Mesendoderm (in vitro differentiated cells): Measurements from ENCODE around the gene TJP2.
A peak's percentile ranks its signal among the peaks of the same experiment; 100 is the strongest.

Source experiments
- DNase-seq: peaks from one replicate; pipeline ENCODE4 v3.0.0; 2013
- H2AK5ac ChIP-seq: 2 replicates; pipeline ENCODE4 v1.6.1; 2013; ENCODE audit warnings: low read length, inconsistent platforms
- H2BK120ac ChIP-seq: 2 replicates; pipeline ENCODE4 v1.6.1; 2013; ENCODE audit warnings: low read depth, mild to moderate bottlenecking, low read length, moderate library complexity, mixed read lengths
- H2BK15ac ChIP-seq: replicated peaks from 2 replicates; pipeline ENCODE4 v1.6.1; 2013; ENCODE audit warnings: low read depth, mild to moderate bottlenecking, moderate library complexity
- H2BK5ac ChIP-seq: 2 replicates; pipeline ENCODE4 v1.6.1; 2013; ENCODE audit warnings: low read length, inconsistent platforms
- H3K18ac ChIP-seq: 2 replicates; pipeline ENCODE4 v1.6.1; 2013; ENCODE audit warnings: mild to moderate bottlenecking, low read length, mixed read lengths
- H3K23ac ChIP-seq: one replicate; pipeline ENCODE4 v1.6.1; 2013; ENCODE audit warnings: low read length
- H3K27ac ChIP-seq: 2 replicates; pipeline ENCODE4 v1.5.1; 2013; ENCODE audit warnings: low read depth, mild to moderate bottlenecking, inconsistent platforms, low read length, moderate library complexity
- H3K27me3 ChIP-seq: 2 replicates; pipeline ENCODE4 v1.6.1; 2013; ENCODE audit warnings: low read length, control low read depth, mild to moderate bottlenecking, inconsistent platforms; ENCODE audit not compliant: insufficient read depth, poor library complexity
- H3K36me3 ChIP-seq: 2 replicates; pipeline ENCODE4 v1.6.1; 2013; ENCODE audit warnings: low read length, inconsistent platforms; ENCODE audit not compliant: control insufficient read depth, insufficient read depth
- H3K4ac ChIP-seq: one replicate; pipeline ENCODE4 v1.6.1; 2013; ENCODE audit warnings: low read depth, mild to moderate bottlenecking, low read length, moderate library complexity
- H3K4me1 ChIP-seq: 2 replicates; pipeline ENCODE4 v1.6.1; 2013; ENCODE audit warnings: low read depth, low read length, inconsistent platforms; ENCODE audit not compliant: control insufficient read depth
- H3K4me2 ChIP-seq: 2 replicates; pipeline ENCODE4 v1.6.1; 2013; ENCODE audit warnings: low read length
- H3K4me3 ChIP-seq: 2 replicates; pipeline ENCODE4 v1.5.1; 2013; ENCODE audit warnings: mild to moderate bottlenecking, low read length
- H3K56ac ChIP-seq: one replicate; pipeline ENCODE4 v1.6.1; 2013; ENCODE audit warnings: low read length
- H3K79me1 ChIP-seq: 2 replicates; pipeline ENCODE4 v1.6.1; 2013; ENCODE audit warnings: low read length, inconsistent platforms
- H3K79me2 ChIP-seq: 2 replicates; pipeline ENCODE4 v1.6.1; 2013; ENCODE audit warnings: mild to moderate bottlenecking, low read length; ENCODE audit not compliant: control insufficient read depth, insufficient read depth
- H3K9ac ChIP-seq: 2 replicates; pipeline ENCODE4 v1.6.1; 2013; ENCODE audit warnings: low read length, inconsistent platforms
- H4K5ac ChIP-seq: one replicate; pipeline ENCODE4 v1.6.1; 2013; ENCODE audit warnings: low read length
- H4K8ac ChIP-seq: one replicate; pipeline ENCODE4 v1.6.1; 2013; ENCODE audit warnings: low read depth, mild to moderate bottlenecking, control low read depth, low read length, moderate library complexity
- WGBS: extraction: QIAGEN DNeasy Blood & Tissue Kit; methylation state at CpG from one replicate; pipeline ENCODE4 v1.1.7; 2013; ENCODE audit warnings: low lambda C conversion rate, missing lambda C conversion rate; ENCODE audit not compliant: insufficient coverage; ENCODE audit errors: extremely low coverage; 5-methylcytosine and 5-hydroxymethylcytosine counted together

The TJP2 gene

GRCh38 chr9:69223605-69224004 is 49.5 kb downstream of the TJP2 start:
- H3K23ac ChIP-seq: no peak overlapping the region
- no CpG with 5 or more reads among the region's 2 CpGs for WGBS

GRCh38 chr9:69229367-69229766 is 55.3 kb downstream of the TJP2 start:
- Histone ChIP-seq H4K5ac (no peak overlapping the region), H3K9ac (no peak overlapping the region), H3K36me3 (peaks cover 3% of the 10 kb centered on the region), H3K23ac (no peak overlapping the region), H3K79me2 (no peaks in the 10 kb centered on the region), H3K4me2 (no peak overlapping the region), H2AK5ac (no peak overlapping the region), H3K4ac (no peak overlapping the region), H3K4me1 (peaks cover 3% of the 10 kb centered on the region), H2BK5ac (no peak overlapping the region), H2BK120ac (no peak overlapping the region), H3K4me3 (no peak overlapping the region), H3K79me1 (no peaks in the 10 kb centered on the region), H2BK15ac (no peak overlapping the region), H3K27ac (no peak overlapping the region), H3K18ac (no peak overlapping the region), H3K27me3 (no peaks in the 10 kb centered on the region), H4K8ac (no peak overlapping the region), H3K56ac (no peak overlapping the region)
- no peak for DNase-seq
- no CpG with 5 or more reads among the region's 5 CpGs for WGBS

More at GRCh38 chr9:69223605-69224004, 49.5 kb downstream of the TJP2 start:
- Histone ChIP-seq H3K4me3 (no peak overlapping the region), H3K4me2 (no peak overlapping the region), H2BK5ac (no peak overlapping the region), H3K4ac (no peak overlapping the region), H2BK15ac (no peak overlapping the region), H3K36me3 (peaks cover 3% of the 10 kb centered on the region), H2AK5ac (no peak overlapping the region), H3K27ac (no peak overlapping the region), H3K56ac (no peak overlapping the region), H3K79me2 (no peaks in the 10 kb centered on the region), H3K79me1 (no peaks in the 10 kb centered on the region), H3K4me1 (no peaks in the 10 kb centered on the region), H3K9ac (no peak overlapping the region), H3K27me3 (no peaks in the 10 kb centered on the region), H3K18ac (no peak overlapping the region), H4K8ac (no peak overlapping the region), H4K5ac (no peak overlapping the region), H2BK120ac (no peak overlapping the region)
- DNase-seq: peak; percentile 98

- Histone ChIP-seq H3K4me1 (peaks cover 3% of the 10 kb centered on the region), H3K36me3 (peaks cover 6% of the 10 kb centered on the region), H2AK5ac (no peak overlapping the region), H3K56ac (no peak overlapping the region), H3K9ac (no peak overlapping the region), H2BK5ac (no peak overlapping the region), H3K23ac (no peak overlapping the region), H3K27ac (no peak overlapping the region), H3K18ac (no peak overlapping the region), H3K27me3 (no peaks in the 10 kb centered on the region), H2BK15ac (no peak overlapping the region), H3K4me2 (no peak overlapping the region), H3K4me3 (no peak overlapping the region), H2BK120ac (no peak overlapping the region), H4K5ac (no peak overlapping the region), H3K79me1 (no peaks in the 10 kb centered on the region), H3K4ac (no peak overlapping the region), H3K79me2 (no peaks in the 10 kb centered on the region), H4K8ac (no peak overlapping the region)
- peak; percentile 72 for DNase-seq
- no CpG with 5 or more reads among the region's 6 CpGs for WGBS
These were observed 58.1 kb downstream of the TJP2 start for GRCh38 chr9:69232135-69232534.

DNA sequence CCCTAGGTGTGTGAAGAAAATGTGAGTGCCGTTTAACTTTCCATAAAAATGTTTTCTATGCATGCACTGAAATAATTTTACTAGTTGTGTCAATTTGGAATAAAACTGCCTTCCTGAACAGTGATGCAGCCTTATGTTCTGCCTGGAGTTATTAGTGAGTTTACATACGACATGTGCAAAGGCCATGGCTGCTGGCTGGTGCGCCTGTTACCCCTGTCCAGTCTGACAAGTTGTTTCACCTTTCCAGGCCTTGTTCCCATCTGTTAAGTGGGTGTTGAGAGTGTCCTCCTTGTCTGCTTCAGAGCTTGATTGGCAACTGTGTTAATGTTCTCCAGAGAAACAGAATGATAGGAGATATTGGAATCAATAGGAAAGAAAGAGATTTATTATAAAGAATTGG is 60.6 kb downstream of the TJP2 start:
- no peak overlapping the region for H2BK5ac ChIP-seq
- peaks cover 3% of the 10 kb centered on the region for H3K36me3 ChIP-seq
- WGBS: no CpG with 5 or more reads among the region's 3 CpGs

GRCh38 chr9:69236188-69236587 is 62.1 kb downstream of the TJP2 start:
- DNase-seq: no peak
- WGBS: no CpG with 5 or more reads among the region's 7 CpGs
- peaks cover 3% of the 10 kb centered on the region for H3K36me3 ChIP-seq

More for the DNA sequence above, 60.6 kb downstream of the TJP2 start:
- no peak for DNase-seq
- Histone ChIP-seq H4K8ac (no peak overlapping the region), H2BK15ac (no peak overlapping the region), H3K56ac (no peak overlapping the region), H3K79me2 (no peaks in the 10 kb centered on the region), H3K27me3 (no peaks in the 10 kb centered on the region), H3K27ac (no peak overlapping the region), H3K4me3 (no peak overlapping the region), H3K4me2 (no peak overlapping the region), H2AK5ac (no peak overlapping the region), H3K4ac (no peak overlapping the region), H3K79me1 (no peaks in the 10 kb centered on the region), H3K9ac (no peak overlapping the region), H3K18ac (no peak overlapping the region), H2BK120ac (no peak overlapping the region), H4K5ac (no peak overlapping the region), H3K4me1 (peaks cover 3% of the 10 kb centered on the region), H3K23ac (no peak overlapping the region)

DNA sequence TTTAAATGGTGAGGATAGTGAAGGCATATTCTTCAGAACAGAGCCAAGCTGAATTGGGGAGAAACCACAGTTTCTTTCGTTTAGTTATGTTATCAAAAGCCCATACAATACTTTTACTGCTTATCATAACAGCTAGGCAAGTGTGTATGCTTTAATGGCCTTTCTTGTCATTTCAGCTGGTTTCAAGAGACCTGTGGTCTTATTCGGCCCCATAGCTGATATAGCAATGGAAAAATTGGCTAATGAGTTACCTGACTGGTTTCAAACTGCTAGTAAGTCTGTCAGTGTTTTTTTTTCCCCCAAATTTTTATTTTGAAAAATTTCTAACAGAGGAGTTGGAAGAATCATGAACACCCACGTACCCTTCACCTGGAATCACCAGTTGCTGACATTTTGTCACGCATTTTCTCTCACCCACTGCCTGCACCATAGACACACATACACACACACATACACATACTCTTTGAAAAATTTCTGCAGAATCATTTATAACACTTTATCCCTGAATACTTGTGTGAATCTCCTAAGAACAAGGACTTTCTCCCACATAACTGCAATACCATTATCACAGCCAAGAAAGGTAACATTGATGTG is 63.7 kb downstream of the TJP2 start:
- Histone ChIP-seq H3K4ac (no peak overlapping the region), H3K79me2 (no peaks in the 10 kb centered on the region), H3K4me3 (no peak overlapping the region), H3K4me1 (no peaks in the 10 kb centered on the region), H2AK5ac (no peak overlapping the region), H3K23ac (no peak overlapping the region), H3K27ac (no peak overlapping the region), H3K56ac (no peak overlapping the region), H3K18ac (no peak overlapping the region), H3K9ac (no peak overlapping the region), H3K4me2 (no peak overlapping the region), H2BK120ac (no peak overlapping the region), H2BK5ac (no peak overlapping the region), H4K8ac (no peak overlapping the region), H3K79me1 (no peaks in the 10 kb centered on the region), H3K36me3 (peaks cover 3% of the 10 kb centered on the region), H2BK15ac (no peak overlapping the region), H4K5ac (no peak overlapping the region), H3K27me3 (no peaks in the 10 kb centered on the region)
- WGBS: no CpG with 5 or more reads among the region's 4 CpGs
- no peak for DNase-seq

More at GRCh38 chr9:69236188-69236587, 62.1 kb downstream of the TJP2 start:
- H2BK15ac ChIP-seq: no peak overlapping the region
- no peak overlapping the region for H3K18ac ChIP-seq
- H4K5ac ChIP-seq: no peak overlapping the region
- no peak overlapping the region for H3K4ac ChIP-seq
- H3K27ac ChIP-seq: no peak overlapping the region
- H3K79me2 ChIP-seq: no peaks in the 10 kb centered on the region
- peaks cover 3% of the 10 kb centered on the region for H3K4me1 ChIP-seq
- no peaks in the 10 kb centered on the region for H3K79me1 ChIP-seq
- H2AK5ac ChIP-seq: no peak overlapping the region
- H3K4me2 ChIP-seq: no peak overlapping the region
- no peak overlapping the region for H2BK5ac ChIP-seq
- H3K23ac ChIP-seq: no peak overlapping the region
- H3K9ac ChIP-seq: no peak overlapping the region
- no peaks in the 10 kb centered on the region for H3K27me3 ChIP-seq
- no peak overlapping the region for H3K4me3 ChIP-seq
- H4K8ac ChIP-seq: no peak overlapping the region
- H3K56ac ChIP-seq: no peak overlapping the region
- H2BK120ac ChIP-seq: no peak overlapping the region
